ENCODE results near the gene DHRS11.

DNA sequence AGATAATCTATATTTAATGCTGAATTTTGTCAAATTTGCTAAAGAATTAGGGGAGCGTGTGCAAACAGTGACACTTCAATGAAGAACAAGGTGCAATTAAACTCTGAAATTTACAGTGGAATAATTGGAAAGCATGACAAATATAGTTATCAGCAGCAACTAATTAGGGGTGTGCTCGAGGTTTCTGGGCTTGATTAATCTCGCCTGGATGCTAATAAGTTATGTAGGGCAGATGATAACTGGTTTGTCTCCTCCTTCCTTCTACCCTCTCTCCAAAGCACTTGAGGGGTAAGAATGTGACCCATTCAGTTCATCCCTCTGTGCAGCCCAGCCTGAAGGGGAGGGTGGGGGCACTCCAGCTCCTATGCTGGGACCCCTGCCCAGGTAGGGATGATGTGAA lies 31.6 kb downstream of the DHRS11 start:
- TF ChIP-seq CTCF (IDR thresholded peaks at IDR 0.05; ENCODE audit: insufficient read depth, low read depth, low read length) (no peak), EZH2 (IDR thresholded peaks at IDR 0.05; ENCODE audit: insufficient read depth, low read length) (no peak)

All from astrocyte (in vitro differentiated cells and primary cell).